HEK293 (cell line): ENCODE measurements around the gene MEX3A.

Source experiments
- CTCF ChIA-PET: fragments of 350-600 bp; formaldehyde crosslinking; extraction: SDS; loops from one replicate; lab custom pipeline; 2021; ENCODE audit warnings: antibody characterized with exemption; lab: Yijun Ruan, JAX
- POLR2A ChIA-PET: fragments of 300-600 bp; formaldehyde crosslinking; extraction: SDS; loops from one replicate; lab custom pipeline; 2020; ENCODE audit warnings: antibody characterized with exemption, inconsistent platforms; lab: Yijun Ruan, JAX
- H3K27ac ChIP-seq: fragments of 200-500 bp; sonication (Bioruptor generic); 2 replicates; pipeline ENCODE4 v1.5.1; 2014; ENCODE audit warnings: low read depth, low read length, control low read depth, inconsistent platforms; ENCODE audit errors: extremely low read depth
- H3K36me3 ChIP-seq, 2 experiments: fragments of 200-500 bp in 1 of 2; sonication (Bioruptor generic) in 1 of 2; 1 replicate in 1 of 2; 2 replicates in 1 of 2; pipeline ENCODE4 v1.5.1; 2014 to 2017; ENCODE audit warnings: inconsistent platforms in 2 of 2, low read length in 2 of 2; ENCODE audit not compliant: control insufficient read depth in 2 of 2, insufficient read depth in 1 of 2
- H3K4me1 ChIP-seq: fragments of 200-500 bp; sonication (Bioruptor generic); 2 replicates; pipeline ENCODE4 v1.5.1; 2014; ENCODE audit warnings: mild to moderate bottlenecking, low read length, inconsistent platforms; ENCODE audit not compliant: control insufficient read depth, insufficient read depth
- H3K4me3 ChIP-seq: 2 replicates; pipeline ENCODE4 v1.5.1; 2011; ENCODE audit warnings: low read depth, mild to moderate bottlenecking, control low read depth, low read length, moderate library complexity
- H3K9me3 ChIP-seq: fragments of 200-500 bp; sonication (Bioruptor generic); 2 replicates; pipeline ENCODE4 v1.5.1; 2014; ENCODE audit warnings: low read depth, low read length, inconsistent platforms; ENCODE audit not compliant: control insufficient read depth, insufficient read depth
- GLIS1 ChIP-seq: fragments of 450-650 bp; formaldehyde crosslinking; IDR thresholded peaks from 2 replicates; pipeline ENCODE4 v1.5.1; 2016; ENCODE audit warnings: missing biosample characterization, missing genetic modification characterization
- HOXC10 ChIP-seq: sonication (generic); formaldehyde crosslinking; IDR thresholded peaks from 2 replicates; pipeline ENCODE4 v1.8.1; 2023; ENCODE audit warnings: mild to moderate bottlenecking, missing genetic modification reagents
- INSM2 ChIP-seq: fragments of 450-650 bp; formaldehyde crosslinking; IDR thresholded peaks from 2 replicates; pipeline ENCODE4 v1.5.1; 2016; ENCODE audit warnings: missing biosample characterization, missing genetic modification characterization
- KLF1 ChIP-seq: fragments of 450-650 bp; formaldehyde crosslinking; IDR thresholded peaks from 2 replicates; pipeline ENCODE4 v1.5.1; 2016; ENCODE audit warnings: missing biosample characterization, missing genetic modification characterization
- KLF9 ChIP-seq: fragments of 450-650 bp; formaldehyde crosslinking; IDR thresholded peaks from 2 replicates; pipeline ENCODE4 v1.5.1; 2016; ENCODE audit warnings: missing biosample characterization, missing genetic modification characterization, low read depth
- PBX3 ChIP-seq: sonication (generic); formaldehyde crosslinking; IDR thresholded peaks from 2 replicates; pipeline ENCODE4 v1.8.1; 2022; ENCODE audit warnings: mild to moderate bottlenecking, moderate library complexity, missing genetic modification reagents
- ZBTB10 ChIP-seq: fragments of 450-650 bp; formaldehyde crosslinking; IDR thresholded peaks from 2 replicates; pipeline ENCODE4 v1.5.1; 2016; ENCODE audit warnings: missing biosample characterization, missing genetic modification characterization
- ZBTB49 ChIP-seq: fragments of 450-650 bp; formaldehyde crosslinking; IDR thresholded peaks from 2 replicates; pipeline ENCODE4 v1.5.1; 2016; ENCODE audit warnings: missing biosample characterization, missing genetic modification characterization, low read depth
- ZFP37 ChIP-seq: fragments of 450-650 bp; formaldehyde crosslinking; IDR thresholded peaks from 2 replicates; pipeline ENCODE4 v1.5.1; 2016; ENCODE audit warnings: missing biosample characterization, missing genetic modification characterization
- ZNF133 ChIP-seq: fragments of 450-650 bp; formaldehyde crosslinking; IDR thresholded peaks from 2 replicates; pipeline ENCODE4 v1.5.1; 2016; ENCODE audit warnings: missing biosample characterization, missing genetic modification characterization
- ZNF221 ChIP-seq: fragments of 450-650 bp; formaldehyde crosslinking; IDR thresholded peaks from 2 replicates; pipeline ENCODE4 v1.5.1; 2017; ENCODE audit warnings: missing biosample characterization, missing genetic modification characterization, borderline replicate concordance
- ZNF239 ChIP-seq: fragments of 450-650 bp; formaldehyde crosslinking; IDR thresholded peaks from 2 replicates; pipeline ENCODE4 v1.5.1; 2016; ENCODE audit warnings: missing biosample characterization, missing genetic modification characterization
- ZNF354C ChIP-seq: fragments of 450-650 bp; formaldehyde crosslinking; IDR thresholded peaks from 2 replicates; pipeline ENCODE4 v1.5.1; 2016; ENCODE audit warnings: missing biosample characterization, missing genetic modification characterization, low read depth, borderline replicate concordance
- ZNF37A ChIP-seq: fragments of 450-650 bp; IDR thresholded peaks from 2 replicates; pipeline ENCODE4 v1.5.1; 2018; ENCODE audit warnings: missing biosample characterization, missing genetic modification characterization
- ZNF433 ChIP-seq: fragments of 450-650 bp; formaldehyde crosslinking; IDR thresholded peaks from 2 replicates; pipeline ENCODE4 v1.5.1; 2016; ENCODE audit warnings: missing biosample characterization, missing genetic modification characterization, low read depth
- ZNF501 ChIP-seq: fragments of 450-650 bp; formaldehyde crosslinking; IDR thresholded peaks from 2 replicates; pipeline ENCODE4 v1.5.1; 2016; ENCODE audit warnings: missing biosample characterization, missing genetic modification characterization
- ZNF645 ChIP-seq: fragments of 450-650 bp; formaldehyde crosslinking; IDR thresholded peaks from 2 replicates; pipeline ENCODE4; 2016; ENCODE audit warnings: missing biosample characterization, missing genetic modification characterization
- ZNF692 ChIP-seq: fragments of 450-650 bp; formaldehyde crosslinking; IDR thresholded peaks from 2 replicates; pipeline ENCODE4 v1.5.1; 2016; ENCODE audit warnings: missing biosample characterization, missing genetic modification characterization
- ZNF707 ChIP-seq: fragments of 450-650 bp; formaldehyde crosslinking; IDR thresholded peaks from 2 replicates; pipeline ENCODE4 v1.5.1; 2016; ENCODE audit warnings: missing biosample characterization, missing genetic modification characterization
- ZNF76 ChIP-seq: fragments of 450-650 bp; formaldehyde crosslinking; IDR thresholded peaks from 2 replicates; pipeline ENCODE4; 2016; ENCODE audit warnings: low read depth, missing biosample characterization, missing genetic modification characterization, borderline replicate concordance
- ZNF776 ChIP-seq: fragments of 450-650 bp; formaldehyde crosslinking; IDR thresholded peaks from 2 replicates; pipeline ENCODE4 v1.5.0; 2017; ENCODE audit warnings: missing biosample characterization, missing genetic modification characterization, borderline replicate concordance
- ZNF843 ChIP-seq: fragments of 450-650 bp; formaldehyde crosslinking; IDR thresholded peaks from 2 replicates; pipeline ENCODE4 v1.5.1; 2016; ENCODE audit warnings: missing biosample characterization, missing genetic modification characterization

MEX3A gene

GRCh38 chr1:156080863-156081179 lies 1.4 kb downstream of the MEX3A start:
- TF ChIP-seq ZNF707 = no peak
- no peak for TF ChIP-seq ZNF239 (tag by site-specific recombination)
- no peak for TF ChIP-seq ZNF433 (tag by site-specific recombination)
- no peak for TF ChIP-seq ZNF776 (tag by site-specific recombination)
- no peak for TF ChIP-seq ZNF133
- no peak for TF ChIP-seq ZNF645 (tag by site-specific recombination)
- TF ChIP-seq INSM2 = no peak
- 0 out of 2 replicates have a peak, but pooled peaks have one; percentile 23 for TF ChIP-seq KLF1 (tag by site-specific recombination)
- peak; percentile 71 for TF ChIP-seq KLF9
- no peak for TF ChIP-seq HOXC10
- no peak for TF ChIP-seq ZFP37 (tag by site-specific recombination)
- TF ChIP-seq, all 188 proteins: peak for 2
- ChIA-PET CTCF (no interaction called here), POLR2A (interaction anchor here (0.5 kb wide), 1 partner anchor 36 kb away, joined by 5 read pairs; no protein-coding TSS in a partner anchor)
- H3K27ac ChIP-seq = peak overlapping the region; percentile 51; the same call in 1 of the 2 replicates
- peak overlapping the region; percentile 0; the same call in 1 of the 2 replicates for H3K4me3 ChIP-seq
- H3K36me3 ChIP-seq = peaks cover 0 to 23% of the 10 kb centered on the region in 2 experiments; a peak in 1 of 3 replicates
- peaks cover 3% of the 10 kb centered on the region; the same call in 1 of the 2 replicates for H3K4me1 ChIP-seq
- H3K9me3 ChIP-seq = no peaks in the 10 kb centered on the region

GRCh38 chr1:156080241-156080862 lies 1.9 kb downstream of the MEX3A start:
- POLR2A ChIA-PET = no interaction called here
- H3K36me3 ChIP-seq = peaks cover 0 to 24% of the 10 kb centered on the region in 2 experiments; a peak in 1 of 3 replicates
- H3K9me3 ChIP-seq = no peaks in the 10 kb centered on the region
- H3K4me1 ChIP-seq = peaks cover 4% of the 10 kb centered on the region; the same call in 1 of the 2 replicates
- no peak overlapping the region for H3K27ac ChIP-seq
- CTCF ChIA-PET = interaction anchor here (2.8 kb wide), 1 partner anchor 13 kb away, joined by 13 read pairs; no protein-coding TSS in a partner anchor
- H3K4me3 ChIP-seq = no peak overlapping the region
- no peak for TF ChIP-seq ZNF221
- no peak for TF ChIP-seq ZNF37A (tag by site-specific recombination)
- TF ChIP-seq ZNF843 = no peak
- TF ChIP-seq ZBTB49 = no peak
- no peak for TF ChIP-seq PBX3 (CRISPR knock-in tag)
- TF ChIP-seq GLIS1 = peak; percentile 25; the same call in 1 of the 2 replicates
- no peak for TF ChIP-seq ZNF645 (tag by site-specific recombination)
- TF ChIP-seq ZNF76 = no peak
- 0 out of 2 replicates have a peak, but pooled peaks have one; percentile 15 for TF ChIP-seq ZBTB10
- TF ChIP-seq ZNF354C (tag by site-specific recombination) = no peak
- TF ChIP-seq ZNF501 = no peak
- TF ChIP-seq ZNF239 (tag by site-specific recombination) = no peak
- no peak for TF ChIP-seq ZNF692 (tag by site-specific recombination)
